ENCODE measurements around the gene KTN1.

KTN1 gene

DNA sequence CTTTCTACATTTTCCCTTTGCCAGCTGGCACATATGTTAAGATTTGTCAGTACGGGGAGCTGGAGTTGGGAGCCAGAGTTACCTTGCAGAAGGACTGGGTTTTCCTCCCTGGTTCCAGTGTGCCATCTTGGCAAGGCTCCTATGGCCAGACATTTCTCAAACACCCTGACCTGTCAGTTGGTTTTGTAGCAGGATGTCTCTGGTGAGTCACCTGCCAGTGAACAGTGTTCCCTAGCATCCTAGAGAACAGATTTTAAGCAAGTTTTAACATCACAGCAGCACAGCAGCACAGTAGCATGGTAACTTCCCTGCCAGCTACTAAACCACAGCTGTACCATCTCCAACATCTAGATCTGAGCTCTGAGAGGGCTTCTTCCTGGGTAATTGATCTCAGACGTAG lies 26.2 kb upstream of the KTN1 start:
- Histone ChIP-seq H3K27ac (ENCODE audit: low read length) (no peak overlapping the region), H3K79me2 (ENCODE audit: insufficient read depth, low read length) (no peaks in the 10 kb centered on the region), H4K20me1 (ENCODE audit: insufficient read depth, low read length) (no peaks in the 10 kb centered on the region), H3K4me3 (ENCODE audit: low read depth in 1 of 2, low read length in 2 of 2) (no peak overlapping the region), H3K36me3 (ENCODE audit: insufficient read depth, low read length) (no peaks in the 10 kb centered on the region), H3K27me3 (ENCODE audit: insufficient read depth, low read length, poor library complexity) (no peaks in the 10 kb centered on the region), H3K4me1 (ENCODE audit: insufficient read depth, low read length) (no peaks in the 10 kb centered on the region), H2AFZ (ENCODE audit: low read depth, low read length) (no peak overlapping the region), H3K4me2 (ENCODE audit: insufficient read depth, low read length) (no peak overlapping the region), H3K9ac (ENCODE audit: low read depth, low read length) (no peak overlapping the region), H3K9me3 (ENCODE audit: insufficient read depth, low read length, severe bottlenecking) (no peaks in the 10 kb centered on the region)
- no peak for TF ChIP-seq EZH2 (IDR thresholded peaks at IDR 0.05; ENCODE audit: borderline replicate concordance, low read depth, low read length, severe bottlenecking)
- TF ChIP-seq, protein P1, sequence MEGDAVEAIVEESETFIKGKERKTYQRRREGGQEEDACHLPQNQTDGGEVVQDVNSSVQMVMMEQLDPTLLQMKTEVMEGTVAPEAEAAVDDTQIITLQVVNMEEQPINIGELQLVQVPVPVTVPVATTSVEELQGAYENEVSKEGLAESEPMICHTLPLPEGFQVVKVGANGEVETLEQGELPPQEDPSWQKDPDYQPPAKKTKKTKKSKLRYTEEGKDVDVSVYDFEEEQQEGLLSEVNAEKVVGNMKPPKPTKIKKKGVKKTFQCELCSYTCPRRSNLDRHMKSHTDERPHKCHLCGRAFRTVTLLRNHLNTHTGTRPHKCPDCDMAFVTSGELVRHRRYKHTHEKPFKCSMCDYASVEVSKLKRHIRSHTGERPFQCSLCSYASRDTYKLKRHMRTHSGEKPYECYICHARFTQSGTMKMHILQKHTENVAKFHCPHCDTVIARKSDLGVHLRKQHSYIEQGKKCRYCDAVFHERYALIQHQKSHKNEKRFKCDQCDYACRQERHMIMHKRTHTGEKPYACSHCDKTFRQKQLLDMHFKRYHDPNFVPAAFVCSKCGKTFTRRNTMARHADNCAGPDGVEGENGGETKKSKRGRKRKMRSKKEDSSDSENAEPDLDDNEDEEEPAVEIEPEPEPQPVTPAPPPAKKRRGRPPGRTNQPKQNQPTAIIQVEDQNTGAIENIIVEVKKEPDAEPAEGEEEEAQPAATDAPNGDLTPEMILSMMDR (IDR thresholded peaks at IDR 0.05; ENCODE audit: borderline replicate concordance, extremely low read depth, low read length, poor library complexity, severe bottlenecking), result no peak
- DNase-seq, result no peak
- no peak for ATAC-seq (ENCODE audit: insufficient read depth, low read depth)

DNA sequence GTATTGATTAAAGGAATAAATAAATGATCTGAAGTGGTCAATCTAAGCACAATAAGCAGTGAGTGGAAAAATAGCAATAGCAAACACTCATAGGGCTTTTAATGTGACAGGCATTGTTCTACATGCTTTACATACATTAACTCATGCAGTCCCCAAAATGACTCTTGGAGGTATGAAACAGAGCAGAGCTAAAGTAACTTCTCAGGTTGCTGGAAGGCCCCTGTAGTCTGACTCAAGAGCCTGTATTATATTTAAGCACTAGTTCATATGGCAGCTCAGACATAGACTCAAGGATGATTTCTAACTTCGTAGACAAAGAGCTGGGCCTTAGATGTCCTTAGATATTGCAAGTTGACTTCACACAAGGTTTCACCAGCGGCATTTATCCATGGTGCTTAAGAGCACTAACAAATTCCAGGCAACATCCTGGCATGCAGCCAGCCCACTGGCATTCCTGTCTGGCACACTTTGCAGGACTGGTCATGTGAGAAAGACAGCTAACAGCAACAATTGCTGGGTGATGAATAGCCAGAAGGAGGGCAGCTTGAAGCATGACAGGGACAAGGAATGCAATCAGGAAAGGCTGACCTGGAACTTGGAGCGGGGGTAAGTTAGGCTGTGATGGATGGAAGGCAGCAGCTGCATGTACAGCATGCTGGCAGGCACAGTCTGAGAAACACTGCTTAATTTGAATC lies 22.9 kb upstream of the KTN1 start:
- Histone ChIP-seq H3K27ac (ENCODE audit: low read length) (no peak overlapping the region), H4K20me1 (ENCODE audit: insufficient read depth, low read length) (no peaks in the 10 kb centered on the region), H3K4me3 (ENCODE audit: low read depth in 1 of 2, low read length in 2 of 2) (no peak overlapping the region), H3K9me3 (ENCODE audit: insufficient read depth, low read length, severe bottlenecking) (no peaks in the 10 kb centered on the region), H2AFZ (ENCODE audit: low read depth, low read length) (no peak overlapping the region), H3K36me3 (ENCODE audit: insufficient read depth, low read length) (no peaks in the 10 kb centered on the region), H3K4me2 (ENCODE audit: insufficient read depth, low read length) (no peak overlapping the region), H3K79me2 (ENCODE audit: insufficient read depth, low read length) (no peaks in the 10 kb centered on the region), H3K9ac (ENCODE audit: low read depth, low read length) (no peak overlapping the region), H3K27me3 (ENCODE audit: insufficient read depth, low read length, poor library complexity) (no peaks in the 10 kb centered on the region), H3K4me1 (ENCODE audit: insufficient read depth, low read length) (no peaks in the 10 kb centered on the region)
- DNase-seq (no peak), ATAC-seq (ENCODE audit: insufficient read depth, low read depth) (no peak)
- no peak for TF ChIP-seq EZH2 (IDR thresholded peaks at IDR 0.05; ENCODE audit: borderline replicate concordance, low read depth, low read length, severe bottlenecking)
- TF ChIP-seq, protein P1 (IDR thresholded peaks at IDR 0.05; ENCODE audit: borderline replicate concordance, extremely low read depth, low read length, poor library complexity, severe bottlenecking), result no peak

DNA sequence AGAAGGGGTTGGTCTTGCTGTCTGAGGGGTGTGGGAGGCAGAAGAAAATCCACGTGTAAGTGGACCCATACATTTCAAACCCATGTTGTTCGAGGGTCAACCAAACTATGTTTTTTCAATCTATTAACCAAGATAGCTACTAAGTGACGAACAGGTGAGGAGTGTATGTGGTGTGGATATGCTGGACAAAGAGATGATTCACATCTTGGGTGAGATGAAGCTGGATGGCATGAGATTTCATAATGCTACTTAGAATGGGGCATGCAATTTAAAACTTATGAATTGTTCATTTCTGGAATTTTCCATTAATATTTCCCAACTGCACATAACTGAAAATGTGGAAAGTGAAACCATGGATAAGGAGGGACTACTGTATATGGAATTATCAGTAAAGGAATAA lies 17.9 kb upstream of the KTN1 start:
- H3K27ac ChIP-seq (ENCODE audit: low read length), result no peak overlapping the region
- H3K36me3 ChIP-seq (ENCODE audit: insufficient read depth, low read length), result no peaks in the 10 kb centered on the region
- no peak for TF ChIP-seq EZH2 (IDR thresholded peaks at IDR 0.05; ENCODE audit: borderline replicate concordance, low read depth, low read length, severe bottlenecking)
- TF ChIP-seq, protein P1 (IDR thresholded peaks at IDR 0.05; ENCODE audit: borderline replicate concordance, extremely low read depth, low read length, poor library complexity, severe bottlenecking), result no peak
- DNase-seq (no peak), ATAC-seq (ENCODE audit: insufficient read depth, low read depth) (no peak)
- H3K79me2 ChIP-seq (ENCODE audit: insufficient read depth, low read length), result no peaks in the 10 kb centered on the region
- H3K9me3 ChIP-seq (ENCODE audit: insufficient read depth, low read length, severe bottlenecking), result no peaks in the 10 kb centered on the region
- H3K4me3 ChIP-seq (ENCODE audit: low read depth in 1 of 2, low read length in 2 of 2), result no peak overlapping the region
- no peak overlapping the region for H2AFZ ChIP-seq (ENCODE audit: low read depth, low read length)
- H4K20me1 ChIP-seq (ENCODE audit: insufficient read depth, low read length), result no peaks in the 10 kb centered on the region
- H3K9ac ChIP-seq (ENCODE audit: low read depth, low read length), result no peak overlapping the region
- H3K27me3 ChIP-seq (ENCODE audit: insufficient read depth, low read length, poor library complexity), result no peaks in the 10 kb centered on the region
- H3K4me2 ChIP-seq (ENCODE audit: insufficient read depth, low read length), result no peak overlapping the region
- H3K4me1 ChIP-seq (ENCODE audit: insufficient read depth, low read length), result no peaks in the 10 kb centered on the region
